Measurements from ENCODE around the gene CELF3. TPM values are rescaled to one million over a fixed set of nuclear protein-coding genes. Genes with fewer than 3 reads are reported as not detected.

The CELF3 gene
- total and polyA plus RNA-seq, 9 of the 15 experiments (the other 6 are each of a cell fraction or from before 2014, with no cell fraction given), result not detected

- TF ChIP-seq PATZ1 (CRISPR knock-in tag; IDR thresholded peaks at IDR 0.05; ENCODE audit: borderline replicate concordance), result no peak
- no peak for TF ChIP-seq SAFB2 (IDR thresholded peaks at IDR 0.05; ENCODE audit: borderline replicate concordance, low read depth, low read length, severe bottlenecking)
- TF ChIP-seq RBBP5 (IDR thresholded peaks at IDR 0.05; ENCODE audit: borderline replicate concordance, insufficient read depth, low read length, poor library complexity, severe bottlenecking), result peak; percentile 93
- TF ChIP-seq NKRF (IDR thresholded peaks at IDR 0.05; ENCODE audit: borderline replicate concordance), result peak; percentile 87
- no peak for TF ChIP-seq MAFF (IDR thresholded peaks at IDR 0.05; ENCODE audit: low read length)
- TF ChIP-seq SAFB (IDR thresholded peaks at IDR 0.05; ENCODE audit: borderline replicate concordance, low read depth, low read length), result no peak
- TF ChIP-seq ZNF449 (CRISPR knock-in tag; IDR thresholded peaks at IDR 0.05), result no peak
- TF ChIP-seq ETV6 (IDR thresholded peaks at IDR 0.05; ENCODE audit: borderline replicate concordance in 1 of 2, low read depth in 2 of 2, low read length in 1 of 2), result no peak
- TF ChIP-seq ETV6 (CRISPR knock-in tag; IDR thresholded peaks at IDR 0.05; ENCODE audit: borderline replicate concordance), result peak; percentile 55; the same call in 1 of the 2 replicates
- TF ChIP-seq MYBL2 (IDR thresholded peaks at IDR 0.05; ENCODE audit: low read depth), result no peak; the same call in 1 of the 2 replicates
- no peak for TF ChIP-seq MYBL2 (CRISPR knock-in tag; IDR thresholded peaks at IDR 0.05; ENCODE audit: borderline replicate concordance)
- TF ChIP-seq SRSF7 (optimal IDR thresholded peaks at IDR 0.05; ENCODE audit: low read depth, low read length), result no peak
- no peak for TF ChIP-seq PRMT5 (CRISPR knock-in tag; IDR thresholded peaks at IDR 0.05)
- TF ChIP-seq TFE3 (CRISPR knock-in tag; IDR thresholded peaks at IDR 0.05), result no peak
- no peak for TF ChIP-seq ZNF280B (CRISPR knock-in tag; IDR thresholded peaks at IDR 0.05)
- TF ChIP-seq CREBBP (IDR thresholded peaks at IDR 0.05; ENCODE audit: low read depth, low read length), result no peak
- no peak for TF ChIP-seq ZNF253 (CRISPR knock-in tag; conservative IDR thresholded peaks at IDR 0.05)
Measured at GRCh38 chr1:151762941-151763921, 46.6 kb upstream of the CELF3 start, which contains the start of gene MRPL9 (continued).
